Osteocyte (in vitro differentiated cells): ENCODE data around the gene BCL6B. TPM values are rescaled to one million over a fixed set of nuclear protein-coding genes. Genes with fewer than 3 reads are reported as not detected.

Experiments used
- DNase-seq: peaks from one replicate; pipeline ENCODE4 v3.0.0; 2021; ENCODE audit warnings: mixed read lengths; ENCODE audit not compliant: unreplicated experiment; ENCODE audit errors: extremely low spot score
- H3K27ac Mint-ChIP-seq: one replicate; pipeline ENCODE4 v1.8.0; 2021; ENCODE audit warnings: mild to moderate bottlenecking, mixed read lengths; ENCODE audit not compliant: unreplicated experiment
- H3K27me3 Mint-ChIP-seq: one replicate; pipeline ENCODE4 v1.8.0; 2021; ENCODE audit warnings: mixed read lengths; ENCODE audit not compliant: unreplicated experiment
- H3K36me3 Mint-ChIP-seq: one replicate; pipeline ENCODE4 v1.8.0; 2021; ENCODE audit warnings: mixed read lengths; ENCODE audit not compliant: unreplicated experiment
- H3K4me1 Mint-ChIP-seq: one replicate; pipeline ENCODE4 v1.8.0; 2021; ENCODE audit warnings: mixed read lengths; ENCODE audit not compliant: unreplicated experiment
- H3K4me3 Mint-ChIP-seq: one replicate; pipeline ENCODE4 v1.8.0; 2021; ENCODE audit warnings: mild to moderate bottlenecking, moderate library complexity, mixed read lengths; ENCODE audit not compliant: unreplicated experiment
- H3K9me3 Mint-ChIP-seq: one replicate; pipeline ENCODE4 v1.8.0; 2021; ENCODE audit warnings: mixed read lengths; ENCODE audit not compliant: unreplicated experiment
- total RNA-seq: library from RNA; stranded (reverse); gene quantifications from 2 replicates; pipeline ENCODE4 v1.2.1, GENCODE V29; 2021
- TF ChIP-seq, protein P1 (sequence below): fragments of 200-600 bp; sonication (generic); IDR thresholded peaks from 2 replicates; pipeline ENCODE4 v1.5.0; 2021; ENCODE audit warnings: antibody characterized with exemption, mild to moderate bottlenecking, moderate library complexity

BCL6B gene
- total RNA-seq, 1 donor from 2014 or later, result not detected

DNA sequence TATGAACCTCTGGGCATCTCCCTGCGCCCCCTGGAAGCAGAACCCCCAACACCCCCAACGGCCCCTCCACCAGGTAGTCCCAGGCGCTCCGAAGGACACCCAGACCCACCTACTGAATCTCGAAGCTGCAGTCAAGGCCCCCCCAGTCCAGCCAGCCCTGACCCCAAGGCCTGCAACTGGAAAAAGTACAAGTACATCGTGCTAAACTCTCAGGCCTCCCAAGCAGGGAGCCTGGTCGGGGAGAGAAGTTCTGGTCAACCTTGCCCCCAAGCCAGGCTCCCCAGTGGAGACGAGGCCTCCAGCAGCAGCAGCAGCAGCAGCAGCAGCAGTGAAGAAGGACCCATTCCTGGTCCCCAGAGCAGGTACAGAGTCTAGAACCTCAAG is 1.5 kb downstream of the BCL6B start:
- TF ChIP-seq, protein P1, sequence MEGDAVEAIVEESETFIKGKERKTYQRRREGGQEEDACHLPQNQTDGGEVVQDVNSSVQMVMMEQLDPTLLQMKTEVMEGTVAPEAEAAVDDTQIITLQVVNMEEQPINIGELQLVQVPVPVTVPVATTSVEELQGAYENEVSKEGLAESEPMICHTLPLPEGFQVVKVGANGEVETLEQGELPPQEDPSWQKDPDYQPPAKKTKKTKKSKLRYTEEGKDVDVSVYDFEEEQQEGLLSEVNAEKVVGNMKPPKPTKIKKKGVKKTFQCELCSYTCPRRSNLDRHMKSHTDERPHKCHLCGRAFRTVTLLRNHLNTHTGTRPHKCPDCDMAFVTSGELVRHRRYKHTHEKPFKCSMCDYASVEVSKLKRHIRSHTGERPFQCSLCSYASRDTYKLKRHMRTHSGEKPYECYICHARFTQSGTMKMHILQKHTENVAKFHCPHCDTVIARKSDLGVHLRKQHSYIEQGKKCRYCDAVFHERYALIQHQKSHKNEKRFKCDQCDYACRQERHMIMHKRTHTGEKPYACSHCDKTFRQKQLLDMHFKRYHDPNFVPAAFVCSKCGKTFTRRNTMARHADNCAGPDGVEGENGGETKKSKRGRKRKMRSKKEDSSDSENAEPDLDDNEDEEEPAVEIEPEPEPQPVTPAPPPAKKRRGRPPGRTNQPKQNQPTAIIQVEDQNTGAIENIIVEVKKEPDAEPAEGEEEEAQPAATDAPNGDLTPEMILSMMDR, result no peak
- no peaks in the 10 kb centered on the region for H3K9me3 Mint-ChIP-seq
- peaks cover 22% of the 10 kb centered on the region for H3K4me1 Mint-ChIP-seq
- no peak for DNase-seq
- H3K4me3 Mint-ChIP-seq, result no peak overlapping the region
- no peak overlapping the region for H3K27ac Mint-ChIP-seq
- no peaks in the 10 kb centered on the region for H3K36me3 Mint-ChIP-seq
- peaks cover 15% of the 10 kb centered on the region for H3K27me3 Mint-ChIP-seq

DNA sequence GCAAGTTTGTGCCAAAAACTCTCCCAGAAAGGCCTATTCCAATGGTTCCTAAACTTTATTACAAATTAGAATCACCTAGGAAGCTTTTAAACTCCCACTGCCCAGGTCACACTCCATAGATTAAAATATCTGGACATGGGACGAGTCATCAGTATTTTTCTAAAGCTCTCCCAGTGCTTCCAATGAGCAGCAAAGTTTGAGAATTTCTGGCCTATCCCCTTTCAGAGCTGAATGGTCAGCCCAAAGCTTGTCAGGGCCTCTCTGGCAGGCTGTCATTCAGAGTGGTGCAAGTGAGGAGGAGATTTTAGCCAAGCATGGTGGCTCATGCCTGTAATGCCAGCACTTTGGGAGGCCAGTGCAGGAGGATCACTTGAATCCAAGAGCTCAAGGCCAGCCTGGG is 2.4 kb downstream of the BCL6B start:
- no peak for DNase-seq
- H3K36me3 Mint-ChIP-seq, result no peaks in the 10 kb centered on the region
- H3K4me3 Mint-ChIP-seq, result no peak overlapping the region
- peaks cover 16% of the 10 kb centered on the region for H3K4me1 Mint-ChIP-seq
- TF ChIP-seq, protein P1, result no peak
- no peak overlapping the region for H3K27ac Mint-ChIP-seq
- peaks cover 15% of the 10 kb centered on the region for H3K27me3 Mint-ChIP-seq
- no peaks in the 10 kb centered on the region for H3K9me3 Mint-ChIP-seq

DNA sequence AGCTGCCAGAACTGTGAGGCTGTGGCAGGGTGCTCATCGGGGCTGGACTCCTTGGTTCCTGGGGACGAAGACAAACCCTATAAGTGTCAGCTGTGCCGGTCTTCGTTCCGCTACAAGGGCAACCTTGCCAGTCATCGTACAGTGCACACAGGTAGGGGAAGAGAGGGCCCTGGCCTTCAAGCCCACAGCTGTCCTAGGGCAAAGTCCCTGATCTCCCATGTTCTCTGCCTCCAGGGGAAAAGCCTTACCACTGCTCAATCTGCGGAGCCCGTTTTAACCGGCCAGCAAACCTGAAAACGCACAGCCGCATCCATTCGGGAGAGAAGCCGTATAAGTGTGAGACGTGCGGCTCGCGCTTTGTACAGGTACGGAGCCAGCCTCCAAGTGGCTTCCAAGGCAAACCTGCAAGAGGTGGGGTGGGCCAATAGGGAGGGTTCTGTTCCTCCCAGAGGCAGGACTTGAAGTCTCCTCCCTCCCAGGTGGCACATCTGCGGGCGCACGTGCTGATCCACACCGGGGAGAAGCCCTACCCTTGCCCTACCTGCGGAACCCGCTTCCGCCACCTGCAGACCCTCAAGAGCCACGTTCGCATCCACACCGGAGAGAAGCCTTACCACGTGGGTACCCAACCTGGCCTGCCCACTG is 3.7 kb downstream of the BCL6B start:
- TF ChIP-seq, protein P1, result no peak
- Mint-ChIP-seq H3K9me3 (no peaks in the 10 kb centered on the region), H3K27ac (no peak overlapping the region), H3K4me3 (no peak overlapping the region), H3K4me1 (peaks cover 9% of the 10 kb centered on the region), H3K36me3 (no peaks in the 10 kb centered on the region), H3K27me3 (peaks cover 15% of the 10 kb centered on the region)
- no peak for DNase-seq

DNA sequence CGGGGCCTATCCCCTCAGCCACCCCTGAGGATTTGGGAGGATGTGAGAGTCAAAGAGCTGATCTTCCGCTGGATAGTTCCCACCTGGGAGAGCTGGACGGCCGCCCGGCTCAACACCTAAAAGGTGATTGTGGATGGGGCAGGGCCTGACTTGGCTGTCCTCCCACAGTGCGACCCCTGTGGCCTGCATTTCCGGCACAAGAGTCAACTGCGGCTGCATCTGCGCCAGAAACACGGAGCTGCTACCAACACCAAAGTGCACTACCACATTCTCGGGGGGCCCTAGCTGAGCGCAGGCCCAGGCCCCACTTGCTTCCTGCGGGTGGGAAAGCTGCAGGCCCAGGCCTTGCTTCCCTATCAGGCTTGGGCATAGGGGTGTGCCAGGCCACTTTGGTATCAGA is 4.5 kb downstream of the BCL6B start:
- H3K27ac Mint-ChIP-seq, result no peak overlapping the region
- no peak for DNase-seq
- H3K4me3 Mint-ChIP-seq, result no peak overlapping the region
- H3K36me3 Mint-ChIP-seq, result no peaks in the 10 kb centered on the region
- TF ChIP-seq, protein P1, result no peak
- H3K4me1 Mint-ChIP-seq, result peaks cover 4% of the 10 kb centered on the region
- peaks cover 15% of the 10 kb centered on the region for H3K27me3 Mint-ChIP-seq
- no peaks in the 10 kb centered on the region for H3K9me3 Mint-ChIP-seq

DNA sequence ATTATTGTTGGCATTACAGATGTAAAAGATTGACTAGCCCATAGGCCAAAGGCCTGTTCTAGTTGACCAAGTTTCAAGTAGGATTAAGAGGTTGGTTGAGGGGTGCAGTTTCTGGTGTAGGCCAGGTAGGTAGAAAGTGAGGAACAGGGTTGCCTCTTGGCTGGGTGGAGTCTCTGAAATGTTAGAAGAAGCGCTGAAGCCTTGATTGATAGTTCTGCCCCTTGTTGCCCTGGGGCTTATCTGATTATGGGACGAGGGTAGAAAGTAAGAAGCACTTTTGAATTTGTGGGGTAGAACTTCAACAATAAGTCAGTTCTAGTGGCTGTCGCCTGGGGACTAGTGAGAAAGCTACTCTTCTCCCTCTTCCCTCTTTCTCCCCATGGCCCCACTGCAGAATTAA is 6.2 kb downstream of the BCL6B start:
- no peak overlapping the region for H3K4me3 Mint-ChIP-seq
- no peak for DNase-seq
- H3K27me3 Mint-ChIP-seq, result peaks cover under 1% of the 10 kb centered on the region
- TF ChIP-seq, protein P1, result no peak
- H3K36me3 Mint-ChIP-seq, result no peaks in the 10 kb centered on the region
- H3K9me3 Mint-ChIP-seq, result no peaks in the 10 kb centered on the region
- H3K27ac Mint-ChIP-seq, result no peak overlapping the region
- no peaks in the 10 kb centered on the region for H3K4me1 Mint-ChIP-seq
